WTC11 (cell line): Measurements from ENCODE around the gene CLMN. TPM values are rescaled to one million over a fixed set of nuclear protein-coding genes. Genes with fewer than 3 reads are reported as not detected.

Source experiments
- ATAC-seq: fragments of 200-7000 bp; cut with Tn5 transposase; 2 replicates; pipeline ENCODE4 v1.10.0; 2021; ENCODE audit warnings: mild to moderate bottlenecking, moderate library complexity
- CTCF ChIA-PET: fragments of 300-600 bp; sonication (Branson Sonifier 250); formaldehyde crosslinking; loops from one replicate; lab custom pipeline; 2021; ENCODE audit warnings: antibody characterized with exemption; lab: Charles Lee
- POLR2A ChIA-PET: fragments of 350-600 bp; sonication (Branson Sonifier 250); formaldehyde crosslinking; loops from one replicate; lab custom pipeline; 2021; ENCODE audit warnings: antibody characterized with exemption; lab: Charles Lee
- DNase-seq: peaks from one replicate; pipeline ENCODE4 v3.0.0; 2021; ENCODE audit warnings: low spot score
- H3K27ac Mint-ChIP-seq: 2 replicates; pipeline ENCODE4 v1.8.0; 2021; ENCODE audit warnings: mixed read lengths
- H3K27me3 Mint-ChIP-seq: 2 replicates; pipeline ENCODE4 v1.8.0; 2021; ENCODE audit warnings: low read depth, mild to moderate bottlenecking, moderate library complexity, mixed read lengths
- H3K36me3 Mint-ChIP-seq: 2 replicates; pipeline ENCODE4 v1.8.0; 2021; ENCODE audit warnings: mixed read lengths
- H3K4me1 Mint-ChIP-seq: 2 replicates; pipeline ENCODE4 v1.8.0; 2022; ENCODE audit warnings: mixed read lengths
- H3K4me3 Mint-ChIP-seq: 2 replicates; pipeline ENCODE4 v1.8.0; 2021; ENCODE audit warnings: mild to moderate bottlenecking, moderate library complexity, mixed read lengths
- H3K9me3 Mint-ChIP-seq: 2 replicates; pipeline ENCODE4 v1.8.0; 2021; ENCODE audit warnings: mixed read lengths
- ATF2 ChIP-seq: sonication (generic); formaldehyde crosslinking; IDR thresholded peaks from 2 replicates; pipeline ENCODE4 v1.8.1; 2022; ENCODE audit warnings: low read depth, missing genetic modification reagents, borderline replicate concordance
- CTCF ChIP-seq: fragments of 200-600 bp; IDR thresholded peaks from 2 replicates; pipeline ENCODE4 v1.8.0; 2022; ENCODE audit warnings: antibody characterized with exemption
- E2F4 ChIP-seq: sonication (generic); formaldehyde crosslinking; IDR thresholded peaks from 2 replicates; pipeline ENCODE4 v1.8.1; 2022; ENCODE audit warnings: low read depth, mild to moderate bottlenecking, moderate library complexity, missing genetic modification reagents, borderline replicate concordance
- HMGA2 ChIP-seq: fragments of 250-450 bp; sonication (Bioruptor Pico); IDR thresholded peaks from 2 replicates; pipeline ENCODE4 v1.4.0; 2021; ENCODE audit warnings: mild to moderate bottlenecking, moderate library complexity
- HMGXB4 ChIP-seq: sonication (generic); formaldehyde crosslinking; IDR thresholded peaks from 2 replicates; pipeline ENCODE4 v1.8.1; 2023; ENCODE audit warnings: mild to moderate bottlenecking, moderate library complexity, missing genetic modification reagents
- IRF1 ChIP-seq: sonication (generic); formaldehyde crosslinking; IDR thresholded peaks from 2 replicates; pipeline ENCODE4 v1.8.0; 2023; ENCODE audit warnings: missing genetic modification reagents
- IRF2 ChIP-seq: sonication (generic); formaldehyde crosslinking; IDR thresholded peaks from 2 replicates; pipeline ENCODE4 v1.8.0; 2022; ENCODE audit warnings: low read depth, missing genetic modification reagents, borderline replicate concordance
- JUN ChIP-seq: sonication (generic); formaldehyde crosslinking; IDR thresholded peaks from 2 replicates; pipeline ENCODE4 v1.8.0; 2023; ENCODE audit warnings: mild to moderate bottlenecking, missing genetic modification reagents
- PRDM15 ChIP-seq: sonication (generic); formaldehyde crosslinking; IDR thresholded peaks from 2 replicates; pipeline ENCODE4 v1.8.0; 2022; ENCODE audit warnings: missing genetic modification reagents
- RORB ChIP-seq: fragments of 250-450 bp; sonication (Bioruptor Pico); IDR thresholded peaks from 2 replicates; pipeline ENCODE4 v1.9.0; 2021; ENCODE audit warnings: mild to moderate bottlenecking
- SMAD3 ChIP-seq: sonication (generic); formaldehyde crosslinking; IDR thresholded peaks from 2 replicates; pipeline ENCODE4 v1.8.0; 2022; ENCODE audit warnings: missing genetic modification reagents, mild to moderate bottlenecking, borderline replicate concordance
- STAT6 ChIP-seq: sonication (generic); formaldehyde crosslinking; conservative IDR thresholded peaks from 2 replicates; pipeline ENCODE4 v1.8.1; 2023; ENCODE audit warnings: mild to moderate bottlenecking, low read depth, missing genetic modification reagents, moderate library complexity
- TCF7 ChIP-seq: sonication (generic); formaldehyde crosslinking; IDR thresholded peaks from 2 replicates; pipeline ENCODE4 v1.8.0; 2022; ENCODE audit warnings: mild to moderate bottlenecking, low read depth, missing genetic modification reagents, moderate library complexity
- TP53 ChIP-seq: sonication (generic); formaldehyde crosslinking; IDR thresholded peaks from 2 replicates; pipeline ENCODE4 v1.8.1; 2023; ENCODE audit warnings: mild to moderate bottlenecking, missing genetic modification reagents
- ZNF423 ChIP-seq: fragments of 250-450 bp; sonication (Bioruptor Pico); IDR thresholded peaks from 2 replicates; pipeline ENCODE4 v2.1.2; 2022; ENCODE audit warnings: mild to moderate bottlenecking, moderate library complexity
- total RNA-seq: library from RNA; stranded (reverse); gene quantifications from 3 replicates; pipeline ENCODE4 v1.2.3, GENCODE V29; 2021

The CLMN gene
- total RNA-seq, 1 experiment from 2014 or later: 12.2 TPM

GRCh38 chr14:95295600-95296376 is 23.9 kb downstream of the CLMN start (continued):
- no peak for TF ChIP-seq PRDM15 (CRISPR knock-in tag)
- TF ChIP-seq ZNF423 (CRISPR knock-in tag): no peak

- DNase-seq (no peak), ATAC-seq (no peak)
- Mint-ChIP-seq H3K4me1 (peaks cover 40% of the 10 kb centered on the region), H3K36me3 (peaks cover 15% of the 10 kb centered on the region), H3K27me3 (no peaks in the 10 kb centered on the region), H3K4me3 (no peak overlapping the region), H3K9me3 (peaks cover 16% of the 10 kb centered on the region), H3K27ac (no peak overlapping the region; the same call in 1 of the 2 replicates)
- ChIA-PET POLR2A (no interaction called here), CTCF (interaction anchor here (1.1 to 1.4 kb wide), 2 partner anchors 52 to 66 kb away, joined by 3 read pairs; no protein-coding TSS in a partner anchor)
- TF ChIP-seq ATF2: no peak
- no peak for TF ChIP-seq E2F4 (CRISPR knock-in tag)
- TF ChIP-seq HMGA2 (CRISPR knock-in tag): no peak
- no peak for TF ChIP-seq TP53
- no peak for TF ChIP-seq IRF1 (CRISPR knock-in tag)
- TF ChIP-seq IRF2 (CRISPR knock-in tag): no peak
- TF ChIP-seq TCF7 (CRISPR knock-in tag): no peak
- no peak for TF ChIP-seq SMAD3 (CRISPR knock-in tag)
- no peak for TF ChIP-seq CTCF
- no peak for TF ChIP-seq STAT6
- TF ChIP-seq JUN (CRISPR knock-in tag): no peak
- TF ChIP-seq PRDM15 (CRISPR knock-in tag): no peak
- TF ChIP-seq HMGXB4 (CRISPR knock-in tag): no peak
- no peak for TF ChIP-seq RORB
Observed at GRCh38 chr14:95294834-95295599, 24.7 kb downstream of the CLMN start.
